ENCODE data around the gene PRKN. TPM values are rescaled to one million over a fixed set of nuclear protein-coding genes. Genes with fewer than 3 reads are reported as not detected.

Gene PRKN
- total RNA-seq, 1 donor from 2014 or later = 2.6 TPM

GRCh38 chr6:161796681-161797080 lies 930.9 kb downstream of the PRKN start:
- Histone ChIP-seq H3K27me3 (no peaks in the 10 kb centered on the region), H3K36me3 (no peaks in the 10 kb centered on the region), H3K9me3 (no peaks in the 10 kb centered on the region), H3K27ac (no peak overlapping the region), H3K4me3 (no peak overlapping the region), H3K4me1 (no peaks in the 10 kb centered on the region)
- TF ChIP-seq CTCF (IDR thresholded peaks at IDR 0.05) = no peak
- intact Hi-C loops (cut with DNase I) = no loop called here
- no peak for DNase-seq (ENCODE audit: low spot score in 2 of 2)

GRCh38 chr6:161792851-161793493 lies 934.6 kb downstream of the PRKN start:
- Histone ChIP-seq H3K27ac (no peak overlapping the region), H3K4me1 (no peaks in the 10 kb centered on the region), H3K9me3 (no peaks in the 10 kb centered on the region), H3K4me3 (no peak overlapping the region), H3K27me3 (no peaks in the 10 kb centered on the region), H3K36me3 (no peaks in the 10 kb centered on the region)
- intact Hi-C loops (cut with DNase I) = no loop called here
- no peak for DNase-seq (ENCODE audit: low spot score in 2 of 2)
- no peak for TF ChIP-seq CTCF (IDR thresholded peaks at IDR 0.05)

GRCh38 chr6:161788531-161788930 lies 939.0 kb downstream of the PRKN start:
- no peak for TF ChIP-seq CTCF (IDR thresholded peaks at IDR 0.05)

GRCh38 chr6:161772176-161772575 lies 955.4 kb downstream of the PRKN start:
- no peaks in the 10 kb centered on the region for H3K36me3 ChIP-seq
- DNase-seq (ENCODE audit: low spot score in 2 of 2) = no peak
- intact Hi-C loops (cut with DNase I) = no loop called here
- TF ChIP-seq CTCF (IDR thresholded peaks at IDR 0.05) = no peak
- no peaks in the 10 kb centered on the region for H3K27me3 ChIP-seq
- H3K4me3 ChIP-seq = no peak overlapping the region
- H3K9me3 ChIP-seq = no peaks in the 10 kb centered on the region
- no peak overlapping the region for H3K27ac ChIP-seq
- H3K4me1 ChIP-seq = no peaks in the 10 kb centered on the region

More at GRCh38 chr6:161788531-161788930, 939.0 kb downstream of the PRKN start:
- Histone ChIP-seq H3K4me3 (no peak overlapping the region), H3K27me3 (no peaks in the 10 kb centered on the region), H3K36me3 (no peaks in the 10 kb centered on the region), H3K9me3 (no peaks in the 10 kb centered on the region), H3K27ac (no peak overlapping the region), H3K4me1 (no peaks in the 10 kb centered on the region)
- DNase-seq (ENCODE audit: low spot score in 2 of 2) = no peak
- intact Hi-C loops (cut with DNase I) = no loop called here

- intact Hi-C loops (cut with DNase I) = no loop called here
- Histone ChIP-seq H3K4me3 (no peak overlapping the region), H3K4me1 (no peaks in the 10 kb centered on the region), H3K27ac (no peak overlapping the region), H3K36me3 (no peaks in the 10 kb centered on the region), H3K9me3 (no peaks in the 10 kb centered on the region), H3K27me3 (no peaks in the 10 kb centered on the region)
- DNase-seq (ENCODE audit: low spot score in 2 of 2) = no peak
- TF ChIP-seq CTCF (IDR thresholded peaks at IDR 0.05) = no peak
Measured at GRCh38 chr6:161761966-161762365, 965.6 kb downstream of the PRKN start.

- H3K36me3 ChIP-seq = no peaks in the 10 kb centered on the region
- H3K27ac ChIP-seq = no peak overlapping the region
- TF ChIP-seq CTCF (IDR thresholded peaks at IDR 0.05) = no peak
- intact Hi-C loops (cut with DNase I) = no loop called here
- no peak for DNase-seq (ENCODE audit: low spot score in 2 of 2)
- H3K27me3 ChIP-seq = no peaks in the 10 kb centered on the region
- H3K4me3 ChIP-seq = no peak overlapping the region
- H3K9me3 ChIP-seq = no peaks in the 10 kb centered on the region
- no peaks in the 10 kb centered on the region for H3K4me1 ChIP-seq
Measured at GRCh38 chr6:161755080-161755479, 972.5 kb downstream of the PRKN start.
